ENCODE data around the gene PEA15. TPM values are rescaled to one million over a fixed set of nuclear protein-coding genes. Genes with fewer than 3 reads are reported as not detected.

Gene PEA15
- total and polyA plus RNA-seq, 2 of the 8 experiments (the other 6 are each of a cell fraction or from before 2014, with no cell fraction given), result 71.3 to 75.1 TPM

DNA sequence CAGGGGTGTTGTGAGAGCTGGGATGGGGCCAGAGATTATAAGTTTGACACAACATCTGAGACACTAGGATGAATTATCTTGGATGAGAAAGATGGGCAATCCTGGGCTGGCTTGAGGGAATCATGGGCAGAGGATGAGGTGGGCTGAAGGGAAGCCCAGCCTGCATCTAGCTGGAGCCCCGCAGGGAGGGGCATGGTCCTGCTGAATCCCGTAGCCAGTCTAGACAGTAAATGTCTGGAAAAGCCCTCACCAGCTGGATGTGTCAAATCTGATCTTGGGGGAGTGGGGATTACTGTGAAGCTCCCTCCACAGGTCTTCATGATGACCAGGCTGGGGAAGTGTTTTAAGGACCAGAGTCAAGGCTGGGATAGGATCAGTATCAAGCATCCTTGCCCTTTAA lies 18.5 kb upstream of the PEA15 start:
- Histone ChIP-seq H3K56ac (replicated peaks; ENCODE audit: insufficient read length, low read depth, low read length) (no peak overlapping the region), H2BK20ac (ENCODE audit: low read length) (0 out of 2 replicates have a peak overlapping the region, but pooled peaks have one; percentile 66), H4K8ac (ENCODE audit: extremely low read depth, insufficient read depth, low read length) (no peak overlapping the region), H2BK5ac (ENCODE audit: low read depth, low read length) (no peak overlapping the region), H3K23me2 (ENCODE audit: low read depth, low read length) (no peaks in the 10 kb centered on the region), H3K79me2 (ENCODE audit: control insufficient read depth in 1 of 2, insufficient read depth in 2 of 2, low read length in 2 of 2) (no peaks in the 10 kb centered on the region), H2AK5ac (ENCODE audit: low read depth, low read length) (0 out of 2 replicates have a peak overlapping the region, but pooled peaks have one; percentile 9), H2BK120ac (replicated peaks; ENCODE audit: low read depth, low read length) (no peak overlapping the region), H3K23ac (ENCODE audit: insufficient read length) (no peak overlapping the region), H3K4ac (replicated peaks; ENCODE audit: insufficient read length, low read depth, low read length) (no peak overlapping the region), H3K4me3 (ENCODE audit: extremely low read depth in 1 of 4, insufficient read depth in 2 of 4, low read depth in 3 of 4, low read length in 4 of 4) (no peak overlapping the region), H3K4me1 (replicated peaks in 1 of 4; ENCODE audit: control insufficient read depth in 3 of 4, insufficient read depth in 4 of 4, low read length in 3 of 4) (peaks cover 0 to 6% (median 3%) of the 10 kb centered on the region in 4 experiments; a peak in 4 of 7 replicates), H3K27me3 (replicated peaks in 1 of 4; ENCODE audit: control insufficient read depth in 3 of 4, extremely low read depth in 1 of 4, insufficient read depth in 3 of 4, low read length in 3 of 4) (no peaks in the 10 kb centered on the region), H4K20me1 (replicated peaks in 1 of 2; ENCODE audit: control insufficient read depth in 1 of 2, insufficient read depth in 2 of 2, low read length in 2 of 2) (no peaks in the 10 kb centered on the region), H2BK15ac (ENCODE audit: low read length) (0 out of 2 replicates have a peak overlapping the region, but pooled peaks have one; percentile 77), H3K18ac (ENCODE audit: extremely low read depth, low read length) (no peak overlapping the region), H2AFZ (ENCODE audit: low read length) (no peak overlapping the region), H3K14ac (ENCODE audit: insufficient read length) (no peak overlapping the region), H2BK12ac (ENCODE audit: low read depth, low read length) (peak overlapping the region; percentile 77; the same call in 1 of the 2 replicates), H3K36me3 (ENCODE audit: control insufficient read depth in 2 of 4, insufficient read depth in 4 of 4, low read length in 3 of 4) (no peaks in the 10 kb centered on the region), H3K27ac (ENCODE audit: low read depth, low read length) (no peak overlapping the region), H4K5ac (ENCODE audit: insufficient read length, low read depth, low read length) (no peak overlapping the region), H3K79me1 (ENCODE audit: low read depth, low read length) (no peaks in the 10 kb centered on the region), H3K4me2 (ENCODE audit: insufficient read depth in 1 of 2, low read depth in 2 of 2, low read length in 2 of 2) (no peak overlapping the region), H3K9ac (replicated peaks in 1 of 4; ENCODE audit: extremely low read depth in 1 of 4, low read depth in 3 of 4, low read length in 3 of 4) (no peak overlapping the region), H4K91ac (replicated peaks; ENCODE audit: insufficient read length, low read length) (no peak overlapping the region), H3K9me3 (ENCODE audit: insufficient read depth in 2 of 2, low read depth in 1 of 2, low read length in 1 of 2) (no peaks in the 10 kb centered on the region)
- 92% methylated on average over 2 of the region's 2 CpGs; no CpG with 5 or more reads in 1 of the 2 experiments for WGBS, 2 experiments (ENCODE audit: extremely low coverage in 1 of 2, insufficient coverage in 1 of 2, insufficient read length in 1 of 2, insufficient replicate concordance in 2 of 2, low coverage in 1 of 2, low lambda C conversion rate in 2 of 2, missing lambda C conversion rate in 1 of 2)
- POLR2A ChIA-PET (ENCODE audit: partially characterized antibody), result interaction anchor here (1.1 to 2.4 kb wide), 3 partner anchors 17 to 98 kb away, joined by 3 to 11 read pairs (median 3); partner anchors contain the start of gene PEX19
- DNase-seq (ENCODE audit: low read depth in 1 of 2, low spot score in 2 of 2) (no peak), FAIRE-seq (no peak)
- CTCF ChIA-PET (ENCODE audit: partially characterized antibody), result interaction anchor here (0.6 to 8.6 kb wide), 9 partner anchors 9 to 78 kb away, joined by 3 to 195 read pairs (median 8); partner anchors contain the start of gene PEA15
- TF ChIP-seq PHF8 (conservative IDR thresholded peaks at IDR 0.05; ENCODE audit: low read depth, low read length) (no peak), KDM5A (IDR thresholded peaks at IDR 0.05; ENCODE audit: low read length) (no peak), TEAD4 (IDR thresholded peaks at IDR 0.05; ENCODE audit: low read depth, low read length) (no peak), RAD21 (IDR thresholded peaks at IDR 0.05 in 1 of 2, conservative IDR thresholded peaks at IDR 0.05 in 1 of 2; ENCODE audit: low read depth in 2 of 2, low read length in 2 of 2) (no peak), EZH2 (IDR thresholded peaks at IDR 0.05; ENCODE audit: low read depth, low read length, severe bottlenecking) (no peak), RNF2 (IDR thresholded peaks at IDR 0.05; ENCODE audit: borderline replicate concordance, low read depth, low read length, missing control alignments, poor library complexity, severe bottlenecking) (no peak), SP1 (IDR thresholded peaks at IDR 0.05; ENCODE audit: low read depth, low read length) (no peak), NANOG (IDR thresholded peaks at IDR 0.05; ENCODE audit: insufficient read depth, low read depth, low read length, poor library complexity, severe bottlenecking) (no peak), SP2 (IDR thresholded peaks at IDR 0.05; ENCODE audit: low read length) (no peak)
- TF ChIP-seq, protein P1, sequence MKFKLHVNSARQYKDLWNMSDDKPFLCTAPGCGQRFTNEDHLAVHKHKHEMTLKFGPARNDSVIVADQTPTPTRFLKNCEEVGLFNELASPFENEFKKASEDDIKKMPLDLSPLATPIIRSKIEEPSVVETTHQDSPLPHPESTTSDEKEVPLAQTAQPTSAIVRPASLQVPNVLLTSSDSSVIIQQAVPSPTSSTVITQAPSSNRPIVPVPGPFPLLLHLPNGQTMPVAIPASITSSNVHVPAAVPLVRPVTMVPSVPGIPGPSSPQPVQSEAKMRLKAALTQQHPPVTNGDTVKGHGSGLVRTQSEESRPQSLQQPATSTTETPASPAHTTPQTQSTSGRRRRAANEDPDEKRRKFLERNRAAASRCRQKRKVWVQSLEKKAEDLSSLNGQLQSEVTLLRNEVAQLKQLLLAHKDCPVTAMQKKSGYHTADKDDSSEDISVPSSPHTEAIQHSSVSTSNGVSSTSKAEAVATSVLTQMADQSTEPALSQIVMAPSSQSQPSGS (IDR thresholded peaks at IDR 0.05; ENCODE audit: low read length), result no peak
